Keratinocyte (primary cell): Measurements from ENCODE around the gene AGPAT2.

Experiments
- EZH2 ChIP-seq: IDR thresholded peaks from one replicate; pipeline ENCODE4 v1.6.1; 2012; ENCODE audit warnings: inconsistent platforms, mild to moderate bottlenecking, low read length, moderate library complexity
- TF ChIP-seq, protein P1 (sequence below), 3 experiments: IDR thresholded peaks in 1 of 3; conservative IDR thresholded peaks in 1 of 3; optimal IDR thresholded peaks in 1 of 3; 2 replicates in 2 of 3; 3 replicates in 1 of 3; pipeline versions ENCODE3 to v1.5.1; 2011; ENCODE audit warnings: low read length in 3 of 3, mild to moderate bottlenecking in 3 of 3, moderate library complexity in 2 of 3, control low read depth in 1 of 3, inconsistent platforms in 1 of 3; ENCODE audit not compliant: insufficient read depth in 2 of 3; ENCODE audit errors: extremely low read depth in 1 of 3

GRCh38 chr9:136679431-136679941 is 7.8 kb downstream of the AGPAT2 start:
- TF ChIP-seq, protein P1, sequence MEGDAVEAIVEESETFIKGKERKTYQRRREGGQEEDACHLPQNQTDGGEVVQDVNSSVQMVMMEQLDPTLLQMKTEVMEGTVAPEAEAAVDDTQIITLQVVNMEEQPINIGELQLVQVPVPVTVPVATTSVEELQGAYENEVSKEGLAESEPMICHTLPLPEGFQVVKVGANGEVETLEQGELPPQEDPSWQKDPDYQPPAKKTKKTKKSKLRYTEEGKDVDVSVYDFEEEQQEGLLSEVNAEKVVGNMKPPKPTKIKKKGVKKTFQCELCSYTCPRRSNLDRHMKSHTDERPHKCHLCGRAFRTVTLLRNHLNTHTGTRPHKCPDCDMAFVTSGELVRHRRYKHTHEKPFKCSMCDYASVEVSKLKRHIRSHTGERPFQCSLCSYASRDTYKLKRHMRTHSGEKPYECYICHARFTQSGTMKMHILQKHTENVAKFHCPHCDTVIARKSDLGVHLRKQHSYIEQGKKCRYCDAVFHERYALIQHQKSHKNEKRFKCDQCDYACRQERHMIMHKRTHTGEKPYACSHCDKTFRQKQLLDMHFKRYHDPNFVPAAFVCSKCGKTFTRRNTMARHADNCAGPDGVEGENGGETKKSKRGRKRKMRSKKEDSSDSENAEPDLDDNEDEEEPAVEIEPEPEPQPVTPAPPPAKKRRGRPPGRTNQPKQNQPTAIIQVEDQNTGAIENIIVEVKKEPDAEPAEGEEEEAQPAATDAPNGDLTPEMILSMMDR (optimal IDR thresholded peaks at IDR 0.05 in 1 of 3, IDR thresholded peaks at IDR 0.05 in 1 of 3, conservative IDR thresholded peaks at IDR 0.05 in 1 of 3; ENCODE audit: extremely low read depth in 1 of 3, insufficient read depth in 2 of 3, low read length in 3 of 3), result no peak
- TF ChIP-seq EZH2, result no peak
